IPS-18a (cell line): ENCODE data around the gene ZNF296.
"Not testable (repeated sequence)": the region's sequence is repeated elsewhere in the genome, so short reads cannot be mapped to it uniquely, and the experiment has no call there.

Source experiments
- H3K27ac ChIP-seq: one replicate; pipeline ENCODE4 v1.5.1; 2013; ENCODE audit warnings: low read length
- H3K27me3 ChIP-seq: one replicate; pipeline ENCODE4 v1.6.1; 2013; ENCODE audit warnings: mild to moderate bottlenecking, low read length; ENCODE audit not compliant: control insufficient read depth, insufficient read depth
- H3K36me3 ChIP-seq: one replicate; pipeline ENCODE4 v1.6.1; 2013; ENCODE audit warnings: low read depth, low read length; ENCODE audit not compliant: control insufficient read depth
- H3K4me1 ChIP-seq: one replicate; pipeline ENCODE4 v1.6.1; 2013; ENCODE audit warnings: low read depth, low read length; ENCODE audit not compliant: control insufficient read depth
- H3K4me3 ChIP-seq: one replicate; pipeline ENCODE4 v1.5.1; 2013; ENCODE audit warnings: low read length
- H3K9ac ChIP-seq: one replicate; pipeline ENCODE4 v1.6.1; 2013; ENCODE audit warnings: mild to moderate bottlenecking, low read length, moderate library complexity
- H3K9me3 ChIP-seq: one replicate; pipeline ENCODE4 v1.6.1; 2013; ENCODE audit warnings: low read depth, low read length; ENCODE audit not compliant: control insufficient read depth

The ZNF296 gene

DNA sequence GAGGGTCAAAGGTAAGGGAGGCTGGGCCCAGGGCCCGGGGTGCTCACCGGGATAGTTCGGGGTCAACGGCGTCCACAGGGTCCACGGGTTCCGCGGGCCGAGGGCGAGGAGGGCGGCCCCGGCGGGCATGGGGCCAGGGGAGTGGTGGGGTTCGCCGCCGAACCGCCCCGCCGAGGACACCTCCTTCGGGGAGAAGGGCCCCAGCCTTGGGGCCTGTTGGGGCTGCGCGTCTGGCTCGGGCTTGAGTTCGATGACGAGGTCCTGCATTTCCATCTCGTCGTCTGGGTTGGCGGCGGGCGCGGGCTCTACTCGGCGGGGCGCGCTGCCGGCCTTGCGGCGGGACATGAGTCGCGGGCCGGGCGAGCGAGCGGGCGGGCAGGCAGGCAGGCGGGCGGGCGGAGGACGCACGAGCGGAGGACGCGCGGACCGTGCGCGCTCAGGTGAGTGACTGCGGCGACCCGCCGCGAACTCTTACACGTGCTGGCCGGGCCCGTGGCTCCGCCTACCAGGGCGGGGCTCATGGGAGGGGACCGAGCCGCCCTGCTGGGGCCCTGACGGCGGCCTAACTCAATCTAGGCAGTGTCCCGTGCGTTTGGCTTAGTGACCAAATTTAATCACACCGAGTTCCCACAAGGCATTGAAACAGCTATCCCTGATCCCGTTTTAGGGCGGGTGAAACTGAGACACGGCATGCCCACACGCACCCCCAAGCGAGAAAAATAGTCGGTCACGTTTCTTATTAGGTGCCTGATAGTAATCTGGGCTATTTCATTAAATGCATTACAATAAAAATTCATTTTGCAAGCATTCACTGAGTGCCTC is at the start of gene ZNF296:
ZNF296 (minus strand) TSS at position 450 of the 822 bp plus-strand sequence; CDS start at position 345, 105 bp downstream.
- Histone ChIP-seq H3K27ac (no peak within 1 kb of the TSS), H3K27me3 (no peaks in the 10 kb centered on the region), H3K4me3 (peak within 1 kb of the TSS; percentile 79), H3K4me1 (peaks cover 30% of the 10 kb centered on the region), H3K9me3 (no peaks in the 10 kb centered on the region), H3K9ac (peak within 1 kb of the TSS; percentile 52), H3K36me3 (peaks cover 7% of the 10 kb centered on the region)

DNA sequence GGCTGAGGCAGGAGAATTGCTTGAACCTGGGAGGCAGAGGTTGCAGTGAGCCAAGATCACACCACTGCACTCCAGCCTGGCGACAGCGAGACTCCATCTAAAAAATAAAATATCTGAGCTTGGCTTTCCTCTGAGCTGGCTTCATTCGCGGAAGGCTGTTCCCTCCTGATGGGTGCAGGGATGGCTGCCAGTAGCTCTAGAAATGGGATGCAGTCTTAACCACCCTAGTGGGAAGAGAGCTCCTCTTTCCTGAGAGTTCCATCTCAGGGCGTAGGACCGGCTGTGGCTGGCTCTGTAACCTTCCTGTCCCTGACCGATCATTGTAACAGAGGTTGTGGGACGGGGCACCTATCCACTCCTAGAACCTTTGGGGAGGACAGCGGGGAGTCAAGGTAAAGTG is 49.1 kb upstream of the ZNF296 start:
- no peaks in the 10 kb centered on the region for H3K4me1 ChIP-seq
- no peak overlapping the region for H3K4me3 ChIP-seq
- no peak overlapping the region for H3K27ac ChIP-seq
- H3K9ac ChIP-seq, result no peak overlapping the region
- H3K27me3 ChIP-seq, result no peaks in the 10 kb centered on the region
- H3K36me3 ChIP-seq, result no peaks in the 10 kb centered on the region
- no peaks in the 10 kb centered on the region for H3K9me3 ChIP-seq

DNA sequence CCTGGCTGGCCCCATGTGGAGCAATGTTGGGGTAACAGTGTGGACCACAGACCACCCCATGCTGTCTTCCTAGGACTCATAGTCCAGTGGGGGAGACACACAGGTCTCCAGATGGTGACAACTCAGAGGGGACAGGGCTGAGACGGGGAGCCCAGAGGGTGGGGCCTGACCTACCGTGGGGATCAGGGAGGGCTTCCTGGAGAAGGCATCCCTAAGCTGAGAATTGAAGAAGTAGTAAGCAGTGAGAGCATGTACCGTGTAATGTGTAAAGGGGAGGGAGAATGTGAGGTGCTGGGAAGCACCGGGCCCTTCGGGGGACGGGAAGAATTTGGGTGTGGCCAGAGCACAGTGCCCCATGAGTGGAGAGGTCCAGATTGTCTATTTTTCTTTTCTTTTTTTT is 47.7 kb upstream of the ZNF296 start:
- H3K9ac ChIP-seq, result no peak overlapping the region
- no peak overlapping the region for H3K27ac ChIP-seq

DNA sequence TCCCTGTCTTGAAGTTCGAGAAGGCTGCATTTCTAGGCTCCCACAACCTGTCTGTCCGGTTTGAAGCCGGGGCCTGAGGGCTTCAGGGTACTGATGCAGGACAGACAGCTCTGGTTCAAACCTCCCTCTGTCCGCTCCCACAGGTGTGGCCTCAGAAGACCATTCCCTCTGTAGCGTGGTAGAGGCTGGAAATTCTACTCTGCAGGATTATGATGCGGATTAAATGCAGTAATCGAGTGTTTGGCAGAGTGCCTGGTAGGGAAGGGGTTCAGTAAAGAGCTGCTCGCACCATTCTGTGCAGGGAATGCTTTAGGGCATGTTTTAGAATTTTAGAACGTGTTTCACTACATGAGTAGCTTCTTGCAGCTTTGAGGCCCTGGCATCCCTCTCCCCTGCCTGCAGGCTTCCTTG is 47.2 kb upstream of the ZNF296 start:
- Histone ChIP-seq H3K9me3 (no peaks in the 10 kb centered on the region), H3K4me3 (no peak overlapping the region), H3K36me3 (no peaks in the 10 kb centered on the region), H3K27me3 (no peaks in the 10 kb centered on the region), H3K27ac (no peak overlapping the region), H3K9ac (no peak overlapping the region), H3K4me1 (no peaks in the 10 kb centered on the region)

More for the DNA sequence above, 47.7 kb upstream of the ZNF296 start:
- Histone ChIP-seq H3K4me3 (no peak overlapping the region), H3K9me3 (no peaks in the 10 kb centered on the region), H3K27me3 (no peaks in the 10 kb centered on the region), H3K36me3 (no peaks in the 10 kb centered on the region), H3K4me1 (no peaks in the 10 kb centered on the region)

DNA sequence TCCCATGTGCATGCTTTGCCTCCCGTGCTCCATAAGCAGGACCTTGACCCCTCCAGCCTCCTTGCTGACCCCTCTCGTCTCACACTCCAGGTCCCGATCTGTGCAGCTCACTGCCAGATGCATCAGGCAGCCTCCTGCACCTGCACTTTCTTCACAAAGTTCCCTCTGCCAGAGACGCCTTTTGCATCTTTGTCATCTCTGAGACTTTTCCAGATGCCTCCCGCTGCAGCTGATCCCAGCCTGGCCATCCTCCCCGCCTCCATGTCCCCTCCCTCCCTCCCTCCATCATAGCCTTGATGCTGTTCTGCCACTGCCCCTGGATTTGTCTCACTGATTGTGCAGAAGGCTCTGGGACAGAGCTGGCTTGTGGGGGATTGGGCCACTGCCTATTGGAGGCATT is 46.6 kb upstream of the ZNF296 start:
- Histone ChIP-seq H3K4me1 (no peaks in the 10 kb centered on the region), H3K27ac (no peak overlapping the region), H3K4me3 (no peak overlapping the region), H3K9me3 (no peaks in the 10 kb centered on the region), H3K27me3 (no peaks in the 10 kb centered on the region), H3K36me3 (no peaks in the 10 kb centered on the region), H3K9ac (no peak overlapping the region)

DNA sequence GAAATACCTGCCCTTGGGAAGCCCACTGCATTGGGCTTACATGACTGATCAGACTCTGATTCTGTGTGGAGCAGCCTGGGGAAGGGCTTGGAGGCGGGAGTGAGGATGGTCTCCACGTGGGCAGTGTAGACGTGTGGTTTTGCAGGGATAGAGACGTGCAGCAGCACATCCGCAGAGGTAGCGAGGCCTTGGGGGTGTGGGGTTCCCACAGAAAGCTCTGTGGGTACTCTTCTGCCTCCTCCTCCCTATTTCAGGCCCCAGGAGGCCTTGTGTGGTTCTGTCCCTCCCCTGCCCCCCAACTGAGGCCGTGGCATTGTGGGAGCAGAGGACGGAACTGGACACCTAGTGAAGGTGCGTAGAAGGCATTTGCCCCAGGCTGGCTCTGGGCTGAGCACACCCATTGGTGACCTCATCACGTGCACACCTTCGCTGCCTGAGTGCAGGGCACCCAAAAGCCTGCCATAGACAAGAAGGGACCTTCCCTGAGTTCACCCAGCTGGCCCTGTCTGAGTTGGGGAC is 45.6 kb upstream of the ZNF296 start:
- no peak overlapping the region for H3K9ac ChIP-seq
- no peak overlapping the region for H3K4me3 ChIP-seq
- H3K27ac ChIP-seq, result no peak overlapping the region
- no peaks in the 10 kb centered on the region for H3K27me3 ChIP-seq
- H3K4me1 ChIP-seq, result no peaks in the 10 kb centered on the region
- no peaks in the 10 kb centered on the region for H3K9me3 ChIP-seq
- no peaks in the 10 kb centered on the region for H3K36me3 ChIP-seq

DNA sequence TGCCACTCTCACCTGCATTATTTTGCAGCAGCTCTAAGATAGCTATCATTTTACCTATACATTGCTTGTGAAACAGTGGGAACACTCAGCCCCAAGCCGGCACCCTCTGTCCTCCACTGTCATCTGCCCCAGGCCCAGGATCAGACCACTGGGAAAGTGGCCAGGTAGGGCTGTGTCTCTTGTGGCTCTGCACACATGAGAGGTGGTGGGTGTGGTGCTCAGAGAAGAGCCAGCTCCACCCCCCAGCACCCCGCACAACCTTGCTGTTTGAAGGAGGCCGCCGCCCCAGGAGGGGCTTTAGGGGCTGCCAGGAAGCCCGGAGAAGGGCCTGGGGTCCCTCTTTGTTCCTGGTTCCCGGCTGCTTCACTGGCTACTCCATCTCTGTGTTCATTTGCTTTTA is 43.3 kb upstream of the ZNF296 start:
- Histone ChIP-seq H3K9me3 (no peaks in the 10 kb centered on the region), H3K4me1 (no peaks in the 10 kb centered on the region), H3K9ac (no peak overlapping the region), H3K27me3 (no peaks in the 10 kb centered on the region), H3K36me3 (no peaks in the 10 kb centered on the region), H3K27ac (no peak overlapping the region), H3K4me3 (no peak overlapping the region)

DNA sequence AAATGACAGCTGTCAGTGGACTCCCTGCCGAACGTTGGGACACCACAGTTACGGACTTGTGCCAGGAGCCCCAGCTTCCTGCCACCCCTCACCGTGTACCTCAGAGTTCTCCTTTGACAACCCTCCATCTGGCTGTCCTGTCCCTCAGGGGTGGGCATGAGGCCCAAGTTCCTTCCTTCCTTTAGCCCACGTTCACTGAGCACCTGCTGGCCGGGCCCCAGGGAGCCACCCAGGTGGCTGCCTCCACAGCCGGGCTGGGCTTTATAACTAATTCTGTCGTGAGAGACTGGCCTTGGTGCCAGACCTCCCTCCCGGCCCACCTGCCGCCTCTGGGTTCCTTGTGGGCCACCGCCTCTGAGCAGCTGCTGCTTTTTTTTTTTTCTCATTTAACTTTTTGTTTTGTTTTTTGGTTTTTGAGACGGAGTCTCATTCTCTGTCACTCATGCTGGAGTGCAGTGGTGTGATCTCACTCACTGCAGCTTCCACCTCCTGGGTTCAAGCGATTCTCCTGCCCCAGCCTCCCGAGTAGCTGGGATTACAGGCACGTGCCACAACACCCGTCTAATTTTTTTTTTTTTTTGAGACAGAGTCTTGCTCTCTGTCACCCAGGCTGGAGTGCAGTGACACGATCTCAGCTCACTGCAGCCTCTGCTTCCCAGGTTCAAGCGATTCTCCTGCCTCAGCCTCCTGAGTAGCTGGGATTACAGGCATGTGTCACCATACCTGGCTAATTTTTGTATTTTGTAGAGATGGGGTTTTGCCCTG is 42.5 kb upstream of the ZNF296 start:
- not testable (repeated sequence) for H3K9ac ChIP-seq, H3K4me1 ChIP-seq, H3K4me3 ChIP-seq, H3K36me3 ChIP-seq, H3K27me3 ChIP-seq, H3K9me3 ChIP-seq, H3K27ac ChIP-seq

DNA sequence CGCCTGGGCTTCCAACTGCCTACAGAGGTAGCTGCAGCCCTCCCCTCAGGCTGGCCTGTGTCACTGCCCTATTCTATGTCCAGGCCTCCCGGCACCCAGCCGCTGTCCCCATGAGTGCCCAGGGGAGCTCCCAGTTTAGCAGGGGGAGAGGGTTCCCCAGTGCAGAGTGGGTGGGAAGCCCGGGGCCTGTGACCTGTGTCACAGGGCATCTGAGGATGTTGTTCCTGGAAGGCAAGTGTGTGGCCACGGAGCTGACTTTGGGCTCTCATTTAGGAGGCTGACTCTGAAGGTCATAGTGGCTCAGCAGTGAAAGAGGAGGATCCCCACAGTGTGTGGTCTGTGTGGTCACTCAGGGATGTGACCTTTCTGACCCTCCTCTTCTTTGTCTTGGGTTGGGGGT is 41.8 kb upstream of the ZNF296 start:
- H3K36me3 ChIP-seq, result no peaks in the 10 kb centered on the region
- no peak overlapping the region for H3K27ac ChIP-seq
- no peaks in the 10 kb centered on the region for H3K27me3 ChIP-seq
- no peaks in the 10 kb centered on the region for H3K9me3 ChIP-seq
- no peaks in the 10 kb centered on the region for H3K4me1 ChIP-seq
- no peak overlapping the region for H3K9ac ChIP-seq
- no peak overlapping the region for H3K4me3 ChIP-seq

DNA sequence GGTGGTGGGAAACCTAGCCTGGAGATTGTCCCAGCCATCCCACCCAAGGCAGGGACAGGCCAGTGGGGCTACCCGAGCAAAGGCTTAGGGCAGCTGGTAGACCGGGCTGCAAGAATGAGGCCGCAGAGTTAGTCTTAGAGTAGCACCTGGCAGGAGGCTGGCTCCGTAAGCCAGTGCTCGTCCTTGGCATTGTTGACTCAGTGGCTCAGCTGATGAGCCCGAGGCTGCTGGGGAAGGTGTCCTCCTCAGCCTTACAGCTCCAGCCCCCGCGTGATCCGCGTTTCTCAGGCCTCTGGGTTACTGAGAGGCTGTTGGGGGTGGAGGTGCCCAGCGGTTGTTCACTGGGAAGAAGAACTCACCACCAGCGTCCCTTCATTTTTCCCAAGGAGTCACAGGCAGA is 41.4 kb upstream of the ZNF296 start:
- H3K27ac ChIP-seq, result no peak overlapping the region
- no peak overlapping the region for H3K4me3 ChIP-seq
- no peaks in the 10 kb centered on the region for H3K9me3 ChIP-seq
- no peaks in the 10 kb centered on the region for H3K27me3 ChIP-seq
- no peaks in the 10 kb centered on the region for H3K36me3 ChIP-seq
- no peaks in the 10 kb centered on the region for H3K4me1 ChIP-seq
- H3K9ac ChIP-seq, result no peak overlapping the region

DNA sequence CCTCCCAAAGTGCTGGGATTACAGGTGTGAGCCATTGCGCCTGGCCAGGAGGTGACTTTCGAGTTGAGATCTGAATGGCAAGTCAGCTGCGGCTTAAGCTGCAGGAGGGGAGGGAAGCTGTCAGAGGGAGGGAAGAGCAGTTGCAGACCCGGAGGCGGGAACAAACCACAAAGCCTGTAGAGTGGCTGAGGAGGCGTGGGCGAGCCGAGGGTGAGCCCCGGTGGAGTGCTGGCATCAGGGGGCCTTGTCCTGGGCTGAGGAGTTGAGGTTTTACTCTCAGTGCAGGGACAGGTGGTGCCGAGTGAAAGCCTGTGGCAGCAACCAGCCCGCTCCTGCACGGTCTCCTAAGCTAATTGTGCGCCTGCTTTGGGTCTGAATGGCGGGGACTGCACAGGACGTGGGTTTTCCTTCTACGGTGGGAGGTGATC is 40.9 kb upstream of the ZNF296 start:
- Histone ChIP-seq H3K4me3 (no peak overlapping the region), H3K9me3 (no peaks in the 10 kb centered on the region), H3K36me3 (no peaks in the 10 kb centered on the region), H3K4me1 (no peaks in the 10 kb centered on the region), H3K9ac (no peak overlapping the region), H3K27me3 (no peaks in the 10 kb centered on the region), H3K27ac (no peak overlapping the region)
